Choroid plexus epithelial cell (primary cell): ENCODE measurements around the gene REEP3.

Experiments used
- DNase-seq: peaks from one replicate; pipeline ENCODE4 v3.0.0-alpha.2; 2010; ENCODE audit warnings: low read depth
- H3K4me3 ChIP-seq: 2 replicates; pipeline ENCODE4 v1.5.1; 2011; ENCODE audit warnings: low read depth, mild to moderate bottlenecking, control low read depth, low read length, moderate library complexity
- TF ChIP-seq, protein P1 (sequence below): conservative IDR thresholded peaks from 2 replicates; pipeline ENCODE4 v1.5.1; 2011; ENCODE audit warnings: low read depth, mild to moderate bottlenecking, control low read depth, inconsistent platforms, low read length, moderate library complexity

Gene REEP3, protein sequence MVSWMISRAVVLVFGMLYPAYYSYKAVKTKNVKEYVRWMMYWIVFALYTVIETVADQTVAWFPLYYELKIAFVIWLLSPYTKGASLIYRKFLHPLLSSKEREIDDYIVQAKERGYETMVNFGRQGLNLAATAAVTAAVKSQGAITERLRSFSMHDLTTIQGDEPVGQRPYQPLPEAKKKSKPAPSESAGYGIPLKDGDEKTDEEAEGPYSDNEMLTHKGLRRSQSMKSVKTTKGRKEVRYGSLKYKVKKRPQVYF

DNA sequence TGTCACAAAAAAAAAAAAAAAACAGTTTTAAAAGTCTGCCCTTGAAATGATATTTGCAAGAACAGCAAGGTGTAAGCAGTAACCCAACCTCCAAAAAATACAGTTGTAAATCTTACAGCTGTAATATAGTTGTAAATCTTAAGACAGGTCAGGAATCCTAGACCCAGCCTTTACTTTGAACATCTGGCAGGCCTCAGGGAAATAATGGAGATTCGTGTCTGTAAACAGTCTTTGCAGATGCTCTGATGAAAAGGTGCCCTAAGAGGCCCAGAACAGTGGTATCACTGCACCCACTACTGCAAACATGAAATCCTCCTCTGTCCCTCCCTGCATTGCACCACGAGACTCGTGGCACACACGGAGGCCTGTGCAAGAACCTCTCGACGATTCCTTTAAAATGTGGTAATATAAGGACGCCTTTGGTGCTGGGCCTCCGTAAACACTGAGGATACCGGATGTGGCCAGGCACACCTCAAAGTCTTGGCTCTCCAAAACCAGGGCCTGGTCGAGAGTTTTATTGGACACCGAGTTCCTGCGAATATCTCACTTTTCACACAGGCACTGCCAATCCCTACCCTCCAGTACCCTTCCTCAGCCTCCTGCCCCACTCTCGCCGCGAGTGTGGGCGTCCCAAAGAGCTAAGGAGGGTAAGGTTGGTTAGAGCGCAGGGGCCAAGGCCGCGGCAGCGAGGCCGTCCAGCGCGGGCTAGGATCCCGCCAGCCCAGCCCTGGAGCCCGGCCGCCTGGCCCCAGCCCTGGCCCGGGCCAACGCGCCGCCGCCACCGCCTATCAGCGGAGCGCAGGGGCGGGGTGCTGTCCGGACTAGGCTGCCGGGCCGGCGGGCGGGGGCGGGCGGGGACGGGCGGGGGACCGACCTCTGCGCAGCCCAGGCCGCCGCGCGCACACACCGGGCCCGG, at the start of gene REEP3:
REEP3 (plus strand) TSS at position 902 of the 916 bp plus-strand sequence. CDS start 145 bp downstream, outside the sequence.
- TF ChIP-seq, protein P1, sequence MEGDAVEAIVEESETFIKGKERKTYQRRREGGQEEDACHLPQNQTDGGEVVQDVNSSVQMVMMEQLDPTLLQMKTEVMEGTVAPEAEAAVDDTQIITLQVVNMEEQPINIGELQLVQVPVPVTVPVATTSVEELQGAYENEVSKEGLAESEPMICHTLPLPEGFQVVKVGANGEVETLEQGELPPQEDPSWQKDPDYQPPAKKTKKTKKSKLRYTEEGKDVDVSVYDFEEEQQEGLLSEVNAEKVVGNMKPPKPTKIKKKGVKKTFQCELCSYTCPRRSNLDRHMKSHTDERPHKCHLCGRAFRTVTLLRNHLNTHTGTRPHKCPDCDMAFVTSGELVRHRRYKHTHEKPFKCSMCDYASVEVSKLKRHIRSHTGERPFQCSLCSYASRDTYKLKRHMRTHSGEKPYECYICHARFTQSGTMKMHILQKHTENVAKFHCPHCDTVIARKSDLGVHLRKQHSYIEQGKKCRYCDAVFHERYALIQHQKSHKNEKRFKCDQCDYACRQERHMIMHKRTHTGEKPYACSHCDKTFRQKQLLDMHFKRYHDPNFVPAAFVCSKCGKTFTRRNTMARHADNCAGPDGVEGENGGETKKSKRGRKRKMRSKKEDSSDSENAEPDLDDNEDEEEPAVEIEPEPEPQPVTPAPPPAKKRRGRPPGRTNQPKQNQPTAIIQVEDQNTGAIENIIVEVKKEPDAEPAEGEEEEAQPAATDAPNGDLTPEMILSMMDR = no peak
- H3K4me3 ChIP-seq = peak within 1 kb of the TSS; percentile 79
- peak; percentile 74 for DNase-seq

DNA sequence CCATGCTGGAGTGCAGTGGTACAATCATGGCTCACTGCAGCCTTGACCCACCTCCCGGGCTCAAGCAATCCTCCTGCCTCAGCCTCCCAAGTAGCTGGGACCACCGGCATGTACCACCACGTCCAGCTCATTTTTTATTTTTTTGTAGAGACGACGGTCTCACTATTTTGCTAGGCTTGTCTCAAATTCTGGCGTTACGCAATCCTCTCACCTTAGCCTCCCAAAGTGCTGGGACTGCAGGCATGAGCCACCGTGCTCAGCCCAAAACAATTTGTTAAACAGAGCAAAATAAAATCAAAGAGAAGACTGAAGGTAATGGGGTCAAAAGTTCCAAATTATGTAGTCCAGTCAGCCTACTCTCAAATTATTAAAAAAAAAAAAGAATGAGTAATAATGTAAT, 46.7 kb upstream of the REEP3 start:
- TF ChIP-seq, protein P1 = no peak

DNA sequence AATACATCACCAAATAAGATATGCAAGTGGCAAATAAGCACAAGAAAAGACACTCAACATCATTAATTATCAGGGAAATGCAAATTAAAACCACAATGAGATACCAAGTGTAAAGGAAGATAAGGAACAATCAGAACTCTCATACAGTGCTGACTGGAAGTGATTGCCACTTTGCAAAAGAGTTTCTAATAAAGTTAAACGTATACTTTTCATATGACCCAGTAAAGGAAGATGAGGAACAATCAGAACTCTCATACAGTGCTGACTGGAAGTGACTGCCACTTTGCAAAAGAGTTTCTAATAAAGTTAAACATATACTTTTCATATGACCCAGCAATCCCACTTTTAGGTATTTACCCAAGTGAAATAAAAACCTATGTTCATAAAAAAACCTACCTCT, 43.3 kb upstream of the REEP3 start:
- DNase-seq = no peak
- TF ChIP-seq, protein P1 = no peak
- no peak overlapping the region for H3K4me3 ChIP-seq

More for the DNA sequence above, 46.7 kb upstream of the REEP3 start:
- no peak for DNase-seq
- H3K4me3 ChIP-seq = no peak overlapping the region

DNA sequence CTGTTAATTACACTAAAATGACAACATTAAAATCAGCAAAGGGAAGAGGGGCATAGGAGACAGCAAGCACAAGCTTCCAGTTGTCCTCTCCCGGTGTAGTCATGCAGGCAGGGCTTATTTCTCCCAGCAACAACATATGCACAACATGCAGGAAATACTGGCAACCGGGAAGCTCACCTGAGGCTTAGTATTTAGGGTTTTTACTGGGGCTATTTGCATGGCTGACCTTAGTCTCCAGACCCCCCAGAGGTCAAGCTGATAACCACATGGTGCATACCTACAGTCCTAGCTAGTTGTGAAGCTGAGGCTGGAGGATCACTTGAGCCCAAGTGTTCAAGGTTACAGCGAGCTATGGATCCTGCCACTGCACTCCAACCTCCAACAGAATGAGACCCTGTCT, 42.6 kb upstream of the REEP3 start:
- TF ChIP-seq, protein P1 = no peak
- H3K4me3 ChIP-seq = no peak overlapping the region
- DNase-seq = no peak

DNA sequence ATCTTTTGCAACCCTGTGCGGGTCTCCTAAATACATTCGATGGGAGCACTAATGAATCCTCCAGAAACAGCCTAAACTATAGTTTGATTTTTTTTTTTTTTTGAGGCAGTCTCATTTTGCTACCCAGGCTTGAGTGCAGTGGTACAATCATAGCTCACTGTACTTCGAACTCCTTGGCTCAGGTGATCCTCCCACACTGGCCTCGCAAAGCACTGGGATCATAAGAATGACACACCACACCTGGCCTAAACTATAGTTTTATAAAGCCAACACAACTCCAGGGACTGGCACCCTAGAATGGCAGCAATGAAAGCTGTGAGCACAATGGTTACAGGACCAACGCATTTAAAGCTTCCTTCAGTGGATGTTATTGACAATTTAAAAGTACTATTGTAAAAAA, 41.0 kb upstream of the REEP3 start:
- TF ChIP-seq, protein P1 = no peak
- DNase-seq = no peak
- no peak overlapping the region for H3K4me3 ChIP-seq

DNA sequence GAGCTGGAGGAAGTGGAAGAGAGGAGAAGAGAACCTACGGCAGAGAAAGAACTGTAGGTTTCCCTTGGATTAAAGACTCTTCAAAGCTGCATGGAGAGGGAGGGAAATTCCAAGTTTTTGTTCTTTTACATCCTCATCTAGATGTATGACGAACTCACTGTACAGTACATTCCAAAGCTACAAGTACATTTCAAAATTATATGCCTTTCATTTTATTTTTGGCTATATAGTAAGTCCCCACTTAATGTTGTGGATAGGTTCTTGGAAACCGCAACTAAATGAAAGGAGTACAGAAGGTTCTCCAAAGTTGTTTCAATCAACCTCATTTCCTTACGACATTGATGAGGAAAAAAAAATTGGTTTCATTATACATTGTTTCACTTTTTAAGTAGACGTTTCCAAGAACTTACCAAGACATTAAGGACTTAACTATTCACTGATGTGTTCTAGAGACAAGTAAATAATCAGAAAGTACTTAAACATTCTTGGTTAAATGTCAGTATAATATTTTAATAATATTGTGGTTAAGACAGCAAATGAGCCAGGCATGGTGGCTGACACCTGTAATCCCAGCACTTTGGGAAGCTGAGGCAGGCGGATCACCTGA, 39.3 kb upstream of the REEP3 start:
- DNase-seq = peak; percentile 28
- H3K4me3 ChIP-seq = no peak overlapping the region
- TF ChIP-seq, protein P1 = no peak
